ENCODE results near the gene SSB.
"Not testable (repeated sequence)": the region's sequence is repeated elsewhere in the genome, so short reads cannot be mapped to it uniquely, and the experiment has no call there.

SSB gene
- 143 to 271 reads per million in 2 experiments for total RNA-seq

- DNase-seq (ENCODE audit: low read depth), result peak; percentile 84
Measured at GRCh38 chr2:169798718-169799592, at the start of gene SSB. SSB (plus strand) TSS chr2:169798871; CDS start chr2:169800961, 2,090 bp downstream.

- no peak for DNase-seq (ENCODE audit: low read depth)
Measured at GRCh38 chr2:169752752-169753151, 45.9 kb upstream of the SSB start.

GRCh38 chr2:169755083-169755870 is 43.4 kb upstream of the SSB start:
- no peak for DNase-seq (ENCODE audit: low read depth)

GRCh38 chr2:169756342-169756741 is 42.3 kb upstream of the SSB start:
- no peak for DNase-seq (ENCODE audit: low read depth)

GRCh38 chr2:169757356-169757755 is 41.3 kb upstream of the SSB start:
- DNase-seq (ENCODE audit: low read depth), result no peak

- no peak for DNase-seq (ENCODE audit: low read depth)
Measured at GRCh38 chr2:169757778-169758177, 40.9 kb upstream of the SSB start.

GRCh38 chr2:169759987-169760386 is 38.7 kb upstream of the SSB start:
- DNase-seq (ENCODE audit: low read depth), result no peak

GRCh38 chr2:169760798-169761197 is 37.9 kb upstream of the SSB start:
- DNase-seq (ENCODE audit: low read depth), result not testable (repeated sequence)

- DNase-seq (ENCODE audit: low read depth), result no peak
Measured at GRCh38 chr2:169761251-169761969, 37.3 kb upstream of the SSB start.

GRCh38 chr2:169761970-169762292 is 36.7 kb upstream of the SSB start:
- no peak for DNase-seq (ENCODE audit: low read depth)

- DNase-seq (ENCODE audit: low read depth), result no peak
Measured at GRCh38 chr2:169765523-169765922, 33.1 kb upstream of the SSB start.

GRCh38 chr2:169767243-169767888 is 31.3 kb upstream of the SSB start:
- DNase-seq (ENCODE audit: low read depth), result peak; percentile 43

- peak; percentile 19 for DNase-seq (ENCODE audit: low read depth)
Measured at GRCh38 chr2:169768262-169768995, 30.2 kb upstream of the SSB start.

- DNase-seq (ENCODE audit: low read depth), result no peak
Measured at GRCh38 chr2:169771021-169771420, 27.6 kb upstream of the SSB start.

- DNase-seq (ENCODE audit: low read depth), result no peak
Measured at GRCh38 chr2:169771612-169772011, 27.1 kb upstream of the SSB start.

GRCh38 chr2:169772651-169773050 is 26.0 kb upstream of the SSB start:
- no peak for DNase-seq (ENCODE audit: low read depth)

GRCh38 chr2:169775354-169775753 is 23.3 kb upstream of the SSB start:
- no peak for DNase-seq (ENCODE audit: low read depth)

- no peak for DNase-seq (ENCODE audit: low read depth)
Measured at GRCh38 chr2:169775765-169776164, 22.9 kb upstream of the SSB start.

GRCh38 chr2:169776252-169776761 is 22.4 kb upstream of the SSB start:
- no peak for DNase-seq (ENCODE audit: low read depth)

GRCh38 chr2:169778446-169778845 is 20.2 kb upstream of the SSB start:
- DNase-seq (ENCODE audit: low read depth), result no peak

Data from T follicular helper cell (primary cell).